Astrocyte of the hippocampus (primary cell): Measurements from ENCODE around the gene TRIB2.

Source experiments
- DNase-seq: peaks from one replicate; pipeline ENCODE4 v3.0.0; 2011; ENCODE audit warnings: low read depth, low spot score

TRIB2 gene

GRCh38 chr2:12741380-12741779 is 24.6 kb downstream of the TRIB2 start:
- no peak for DNase-seq

- no peak for DNase-seq
Observed at GRCh38 chr2:12742891-12743290, 26.2 kb downstream of the TRIB2 start.

- no peak for DNase-seq
Observed at GRCh38 chr2:12750166-12750905, 33.6 kb downstream of the TRIB2 start.

DNA sequence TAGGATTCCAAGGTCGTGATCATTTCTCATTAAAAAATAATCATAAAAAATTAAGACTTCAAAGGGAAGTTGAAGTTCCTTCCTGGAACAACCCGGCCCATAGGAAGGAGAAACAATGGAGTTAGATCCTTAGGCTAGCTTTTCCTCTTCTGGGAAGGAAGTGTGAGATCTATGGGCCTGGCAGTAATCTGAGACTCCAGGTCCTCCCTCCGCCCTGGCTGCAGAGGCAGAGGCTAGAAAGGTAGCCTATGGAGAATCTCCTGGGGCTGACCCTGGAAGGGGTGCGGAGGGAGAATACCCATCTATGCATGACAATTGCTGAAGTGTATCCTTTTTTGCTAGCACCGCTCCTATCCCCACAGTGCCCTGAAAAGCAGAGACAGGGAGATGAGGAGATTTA is 37.9 kb downstream of the TRIB2 start:
- DNase-seq = no peak

- DNase-seq = no peak
Observed at GRCh38 chr2:12755384-12755783, 38.6 kb downstream of the TRIB2 start.

- peak; percentile 74 for DNase-seq
Observed at GRCh38 chr2:12759248-12759647, 42.5 kb downstream of the TRIB2 start.

DNA sequence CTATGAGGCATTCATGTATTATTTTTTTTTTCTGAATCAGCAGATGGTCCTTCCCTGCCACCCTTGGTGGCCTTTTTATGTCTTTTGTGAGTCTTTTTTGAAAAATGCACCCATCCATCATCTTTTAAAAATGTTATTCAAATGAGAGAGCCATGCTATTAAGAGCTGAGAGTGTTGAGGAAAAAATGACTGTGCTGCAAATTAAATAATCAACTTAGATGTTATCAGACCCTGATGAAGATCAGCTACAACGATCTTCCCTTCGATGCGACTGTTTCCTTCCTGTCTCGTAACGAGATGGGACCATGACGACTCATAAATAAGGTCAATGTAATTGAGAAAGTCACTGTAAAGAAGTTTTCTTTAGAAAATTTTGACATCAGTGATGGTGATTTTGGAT is 44.4 kb downstream of the TRIB2 start:
- DNase-seq = no peak

- DNase-seq = no peak
Observed at GRCh38 chr2:12762337-12762736, 45.6 kb downstream of the TRIB2 start.

DNA sequence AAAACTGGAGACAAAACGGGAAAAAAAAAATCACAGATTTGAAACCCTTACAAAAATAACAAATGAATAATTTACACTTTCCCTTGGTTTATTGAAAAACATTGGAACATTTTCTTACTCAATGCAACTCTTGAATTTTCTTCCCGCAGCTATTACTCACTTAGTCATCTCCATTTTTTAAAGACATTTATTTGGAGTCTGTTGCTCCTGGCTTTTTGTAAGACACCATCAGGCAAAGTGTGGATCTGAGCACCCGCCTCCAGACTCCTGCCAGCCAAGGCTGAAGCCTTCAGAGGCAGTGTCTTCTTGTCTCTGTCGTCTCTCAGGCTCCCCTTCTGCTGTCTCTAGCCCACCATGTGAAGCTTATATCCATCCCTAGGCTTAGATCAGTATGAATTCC is 46.2 kb downstream of the TRIB2 start:
- peak; percentile 13 for DNase-seq

DNA sequence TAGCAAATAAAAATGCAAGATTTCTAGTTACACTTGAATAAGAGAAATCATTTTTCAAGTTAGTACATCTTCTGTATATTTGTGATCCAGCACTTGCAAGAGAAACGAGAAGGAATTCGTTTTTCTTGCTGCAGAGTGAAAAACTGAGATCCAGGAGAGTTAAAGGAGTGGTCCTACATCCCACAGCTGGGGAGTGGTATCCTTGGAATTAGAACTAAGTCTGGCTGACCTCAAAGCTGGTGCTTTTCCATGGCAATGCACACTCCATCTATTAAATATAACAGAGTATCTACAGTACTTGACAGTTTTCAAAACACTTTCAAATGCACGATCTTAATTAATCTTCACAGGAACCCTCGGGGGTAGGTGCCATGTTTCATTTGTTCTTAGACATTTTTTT is 46.8 kb downstream of the TRIB2 start:
- DNase-seq = no peak

- peak; percentile 69 for DNase-seq
Observed at GRCh38 chr2:12764075-12764730, 47.5 kb downstream of the TRIB2 start.

DNA sequence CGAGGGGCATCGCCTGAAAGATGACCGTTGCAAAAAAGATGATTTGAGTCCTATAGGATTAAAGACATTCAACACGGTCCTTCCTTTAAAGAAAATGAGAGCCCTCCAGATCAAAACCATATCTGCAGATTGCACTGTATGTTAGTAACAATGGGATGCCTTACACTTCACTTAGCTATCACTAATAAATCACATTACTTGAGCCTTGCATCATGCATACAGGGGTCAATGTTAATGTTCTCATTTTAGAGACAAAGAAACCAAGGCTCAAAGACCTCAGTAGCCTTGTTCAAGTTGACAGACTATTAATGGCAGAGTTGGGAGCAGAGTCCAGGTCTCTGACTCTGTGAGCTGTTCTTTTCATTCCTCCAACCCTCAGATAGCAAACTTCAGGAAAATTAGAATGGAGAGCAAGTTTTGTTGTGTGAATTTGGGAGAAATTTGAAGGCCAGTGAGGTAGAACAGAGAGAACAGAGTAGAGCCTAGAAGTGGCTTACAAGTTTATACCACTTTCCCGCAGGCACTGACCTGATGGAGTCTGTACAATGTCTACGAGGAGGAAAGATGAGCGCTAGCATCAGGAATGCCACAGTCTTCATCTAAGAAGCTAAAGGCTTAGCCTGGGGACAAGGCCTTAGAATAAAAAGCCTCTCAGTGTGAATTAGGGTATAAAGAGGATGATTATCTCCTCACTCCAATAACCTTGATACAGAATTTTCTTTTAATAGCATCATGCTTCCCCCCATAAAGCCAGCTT is 48.3 kb downstream of the TRIB2 start:
- DNase-seq = no peak

GRCh38 chr2:12766421-12766879 is 49.7 kb downstream of the TRIB2 start:
- peak; percentile 11 for DNase-seq

DNA sequence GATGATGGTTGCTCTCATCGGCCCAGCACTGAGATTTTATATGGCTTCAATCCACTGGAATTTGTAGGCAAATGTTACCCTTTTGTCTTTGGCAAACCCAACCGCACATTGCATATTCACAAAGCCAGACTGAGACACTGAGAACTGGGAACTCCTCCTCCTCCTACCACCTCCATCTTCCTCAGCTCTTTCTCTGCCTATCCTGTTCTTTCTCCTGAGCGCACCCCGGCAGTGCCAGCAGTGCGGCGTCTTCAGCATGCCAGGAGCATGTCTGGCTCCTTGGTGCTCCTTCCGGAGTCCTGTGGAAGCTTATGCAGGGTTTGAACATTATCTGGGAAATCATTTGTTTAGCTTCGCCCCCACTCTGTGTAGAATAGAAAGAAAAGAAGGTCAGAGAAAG is 50.8 kb downstream of the TRIB2 start:
- DNase-seq = no peak

- no peak for DNase-seq
Observed at GRCh38 chr2:12767996-12768624, 51.4 kb downstream of the TRIB2 start.

DNA sequence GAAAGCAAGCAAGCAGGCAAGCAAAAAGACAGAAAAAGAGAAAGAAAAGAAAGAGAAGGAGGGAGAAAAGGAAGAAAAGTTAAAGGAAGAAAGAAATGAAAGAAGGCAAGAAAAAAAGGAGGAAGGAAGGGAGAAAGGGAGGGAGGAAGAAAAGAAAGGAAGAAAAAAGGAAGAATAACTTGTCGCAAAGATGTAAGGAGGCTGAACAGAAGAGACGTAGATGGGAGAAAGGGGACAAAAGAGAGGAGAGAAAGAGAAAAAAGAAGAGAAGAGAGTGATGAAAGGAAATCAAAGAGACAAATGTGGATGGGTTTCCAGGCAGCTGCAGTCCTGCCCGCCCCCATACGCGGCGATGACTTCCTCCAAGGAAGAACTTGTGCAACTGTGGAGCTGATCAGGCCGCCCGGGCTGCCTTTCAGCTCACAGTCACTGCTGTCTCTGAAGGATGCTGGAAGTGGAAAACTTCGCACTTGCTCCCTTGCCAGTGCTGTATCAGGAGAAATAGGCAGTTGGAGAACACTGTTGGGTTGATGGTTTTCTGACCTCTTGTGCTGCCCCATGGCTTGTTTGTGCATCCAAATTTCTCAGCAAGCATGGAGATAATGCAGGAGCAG is 52.9 kb downstream of the TRIB2 start:
- no peak for DNase-seq

- DNase-seq = no peak
Observed at GRCh38 chr2:12770300-12770968, 53.7 kb downstream of the TRIB2 start.

DNA sequence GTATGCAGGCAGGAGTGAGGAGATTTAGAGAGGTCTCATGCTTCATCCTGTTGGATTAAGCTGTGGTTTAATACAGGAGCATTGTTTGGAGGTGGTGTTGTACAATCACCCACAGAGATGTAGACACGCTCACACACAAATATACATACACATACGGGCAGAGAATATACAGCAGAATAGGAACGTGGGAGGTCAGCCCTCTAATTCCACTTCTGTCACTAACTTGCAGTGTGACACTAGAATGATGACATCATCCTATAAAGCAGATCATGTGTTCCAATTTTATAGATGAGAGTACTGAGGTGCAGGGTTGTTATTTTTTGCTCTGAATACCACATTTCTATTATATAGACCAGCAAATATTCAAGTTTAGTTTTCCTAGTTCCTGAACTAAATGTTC is 54.4 kb downstream of the TRIB2 start:
- no peak for DNase-seq

GRCh38 chr2:12773586-12774394 is 57.1 kb downstream of the TRIB2 start:
- DNase-seq = no peak

DNA sequence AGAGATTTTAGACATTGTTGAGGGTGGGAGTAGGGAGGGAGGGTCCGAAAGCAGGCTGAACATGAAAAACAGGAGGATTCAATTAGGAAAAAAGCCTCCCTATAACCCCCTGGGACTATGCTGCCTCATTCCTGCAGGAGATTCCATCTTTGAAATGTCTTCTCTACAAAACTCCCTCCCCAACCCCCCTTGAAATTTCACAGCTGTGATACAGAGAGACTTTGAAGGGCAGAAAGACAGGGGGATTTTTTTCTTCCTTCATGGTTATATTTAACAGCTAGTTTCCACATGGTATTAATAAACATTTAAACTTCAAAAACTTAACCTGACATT is 57.6 kb downstream of the TRIB2 start:
- no peak for DNase-seq
